GM15510 (cell line): ENCODE data around the gene STOX2.

Source experiments
- POLR2A ChIP-seq: IDR thresholded peaks from 3 replicates; pipeline ENCODE4 v1.6.1; 2011; ENCODE audit warnings: borderline replicate concordance; ENCODE audit not compliant: insufficient read length; ENCODE audit errors: extremely low read depth

Gene STOX2

DNA sequence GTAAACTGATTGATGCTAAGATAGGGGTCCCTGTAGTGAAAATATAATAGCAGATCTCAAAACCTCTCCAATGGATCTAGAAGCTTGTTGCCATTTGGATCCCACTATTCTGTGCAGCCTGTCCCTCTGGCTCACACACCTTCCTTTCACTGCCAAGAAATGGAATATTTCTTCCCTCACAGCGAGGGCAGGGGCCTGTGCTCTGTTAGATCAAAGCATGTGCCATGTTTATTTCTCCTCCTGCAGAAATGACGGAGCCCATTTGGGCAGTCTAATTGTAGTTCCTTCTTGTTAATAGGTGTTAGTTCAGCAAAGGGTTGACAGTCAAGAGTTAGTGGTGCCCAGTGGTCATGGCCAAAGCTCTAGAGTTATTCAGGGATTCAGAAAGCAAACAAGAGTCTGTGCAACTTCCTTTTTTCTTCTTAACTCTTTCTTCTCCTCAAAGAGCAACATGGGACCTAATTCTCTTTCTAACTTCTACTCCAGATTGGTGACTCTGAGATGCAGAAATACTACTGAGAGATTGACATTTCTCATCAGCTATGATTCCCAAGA is 106.8 kb downstream of the STOX2 start:
- TF ChIP-seq POLR2A = no peak

DNA sequence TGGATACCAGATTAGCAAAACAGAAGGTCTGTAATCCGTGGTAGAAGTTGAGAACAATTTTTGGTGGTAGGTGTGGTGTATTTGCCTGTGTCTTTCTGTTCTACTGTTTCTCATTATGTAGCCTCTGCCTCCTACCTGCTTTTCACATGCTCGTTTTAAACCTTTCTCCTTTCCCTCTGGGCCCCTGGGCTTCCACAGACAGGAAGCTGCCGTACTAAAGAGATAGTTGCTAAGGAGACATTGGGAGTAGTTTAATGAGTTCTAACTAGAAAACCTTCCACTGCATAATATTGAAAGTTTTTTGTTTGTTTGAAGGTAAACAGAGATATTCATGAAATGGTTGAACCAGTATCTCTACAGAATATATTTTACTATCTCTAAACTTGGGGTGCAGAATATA is 107.8 kb downstream of the STOX2 start:
- TF ChIP-seq POLR2A = no peak

DNA sequence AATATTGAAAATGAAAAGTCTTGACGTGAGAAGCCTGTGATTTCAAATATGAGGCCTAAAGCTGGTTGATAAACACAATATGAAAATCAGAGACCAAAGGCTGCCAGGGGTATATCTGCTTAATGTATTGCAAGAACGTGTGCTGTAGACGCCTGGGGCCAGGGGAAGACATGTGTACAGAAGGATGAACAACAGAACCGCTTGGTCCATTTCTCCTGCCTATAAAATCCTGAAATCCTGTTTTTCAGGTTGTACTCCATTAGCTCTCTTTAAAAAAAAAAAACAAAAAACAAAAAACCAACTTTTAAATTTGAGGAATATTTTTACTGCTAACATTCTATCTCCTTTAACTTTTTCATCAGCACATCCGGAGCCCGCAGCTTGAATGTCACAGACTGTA is 109.2 kb downstream of the STOX2 start:
- TF ChIP-seq POLR2A = no peak

DNA sequence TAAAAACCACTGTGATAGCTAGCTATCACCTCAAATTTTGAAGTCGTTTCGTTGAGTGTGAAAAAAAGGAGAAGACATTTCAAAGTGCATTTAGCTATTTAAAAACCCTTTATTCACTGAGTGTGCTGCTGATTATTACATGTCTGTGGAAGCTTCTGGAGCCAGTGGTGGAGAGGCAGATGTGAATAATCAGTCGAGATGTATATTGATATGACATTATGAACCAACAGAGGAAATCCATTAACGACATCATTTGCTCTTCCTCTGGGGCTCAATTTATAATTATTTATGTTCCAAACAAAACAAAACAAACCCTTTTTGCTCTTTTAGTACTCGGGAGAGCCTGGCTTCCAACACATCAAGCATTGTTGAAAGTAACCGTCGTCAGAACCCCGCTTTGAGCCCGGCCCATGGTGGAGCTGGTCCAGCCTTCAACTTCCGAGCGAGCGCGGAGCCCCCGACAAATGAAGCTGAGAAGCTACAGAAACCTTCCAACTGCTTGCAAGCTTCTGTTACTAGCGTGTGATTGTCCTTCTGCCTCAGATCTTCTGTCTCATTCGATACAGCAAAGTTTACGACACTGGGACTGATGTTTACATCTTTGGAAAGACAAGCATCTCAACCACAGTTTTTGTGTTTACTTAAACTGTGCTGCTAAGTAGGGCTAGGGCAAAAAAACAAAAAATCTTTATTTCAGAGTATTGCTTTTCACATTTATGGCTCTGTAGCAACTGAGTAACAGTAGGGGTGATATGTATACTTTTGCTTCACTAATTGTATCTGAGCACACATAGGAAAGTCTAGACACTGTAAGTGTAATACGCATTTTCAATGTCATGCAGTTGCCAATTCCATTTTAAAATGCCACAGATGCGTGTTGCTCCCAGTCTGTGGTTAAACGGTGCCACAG is 111.9 kb downstream of the STOX2 start:
- TF ChIP-seq POLR2A = no peak

DNA sequence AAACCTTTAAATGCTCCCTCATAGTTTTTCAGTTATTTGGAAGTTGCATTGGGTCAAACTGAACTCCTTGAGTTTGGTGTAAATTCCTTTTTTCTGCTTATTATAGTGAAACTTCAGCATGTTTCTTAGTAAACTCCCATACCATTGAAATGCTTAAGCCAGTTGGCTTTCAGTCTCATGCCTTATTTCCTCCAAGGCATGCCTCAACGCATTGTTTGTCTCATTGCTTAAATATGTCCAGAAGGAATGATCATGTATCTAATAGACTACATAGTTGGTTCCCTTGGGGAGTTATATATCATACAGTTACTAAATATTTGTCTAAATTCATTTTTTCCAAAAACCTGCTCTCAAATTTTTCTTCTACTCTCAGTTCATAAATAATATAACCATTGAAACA is 114.0 kb downstream of the STOX2 start:
- no peak for TF ChIP-seq POLR2A

DNA sequence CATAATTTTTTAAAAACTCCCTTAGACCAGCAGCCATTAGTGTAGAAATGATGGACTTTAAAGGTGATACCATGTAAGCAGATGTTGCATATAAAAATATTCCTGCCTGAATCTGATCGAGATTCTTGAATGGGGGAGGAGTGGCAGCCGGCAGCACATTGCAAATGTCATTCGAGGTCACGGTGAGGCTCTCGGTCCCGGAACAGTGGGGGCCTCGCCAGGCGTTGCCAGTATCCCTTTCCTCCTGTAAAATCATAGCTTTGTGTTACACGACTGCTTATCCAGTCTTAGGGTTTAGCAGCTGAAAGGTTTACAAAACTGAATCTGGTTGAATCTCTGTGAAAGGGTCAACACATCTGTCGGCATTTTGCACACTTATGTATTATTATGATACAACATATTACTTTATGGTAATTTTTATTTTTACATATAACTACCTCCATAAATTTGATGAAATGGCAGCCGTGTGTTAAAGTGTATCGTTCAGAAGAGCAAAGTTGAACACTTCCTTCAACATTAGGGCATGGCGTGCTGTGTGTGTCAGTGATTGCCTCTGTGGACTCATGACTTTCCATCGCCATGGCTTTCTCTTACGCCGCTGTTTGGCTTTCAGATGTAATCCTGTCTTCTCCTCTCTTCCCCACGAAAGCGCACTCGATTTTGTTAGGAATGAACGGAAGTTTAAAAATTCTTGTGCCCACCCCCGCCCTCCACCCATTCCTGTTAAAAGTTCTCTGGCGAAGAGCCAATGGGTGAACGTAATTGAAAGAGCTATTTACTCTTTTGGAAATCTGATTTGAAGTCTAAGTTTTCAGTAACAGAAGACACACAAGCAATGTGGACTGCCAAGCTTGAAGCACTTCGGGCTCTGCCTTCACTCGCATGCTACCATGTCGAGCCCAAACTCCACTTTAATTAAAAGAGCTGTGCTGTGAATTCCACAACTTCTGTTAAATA is 114.8 kb downstream of the STOX2 start:
- no peak for TF ChIP-seq POLR2A

DNA sequence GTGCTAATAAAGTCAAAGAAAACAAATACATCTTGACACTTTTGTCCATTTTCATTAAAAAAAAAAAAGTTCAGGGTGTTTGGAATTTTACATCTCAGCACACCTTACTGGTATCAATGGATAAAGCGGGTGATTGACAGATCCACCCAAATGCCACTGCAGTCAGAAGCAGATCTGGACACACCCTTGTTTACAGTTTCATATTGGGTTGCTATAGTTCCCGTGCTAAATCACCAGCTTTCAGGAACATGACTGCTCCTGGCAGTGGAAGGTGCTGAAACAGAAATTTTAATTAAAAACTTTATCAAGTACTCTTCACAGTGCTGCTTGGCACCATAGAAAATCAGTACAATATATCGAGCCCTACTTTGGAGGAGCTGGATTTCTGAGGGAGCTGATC is 116.3 kb downstream of the STOX2 start:
- TF ChIP-seq POLR2A = no peak

DNA sequence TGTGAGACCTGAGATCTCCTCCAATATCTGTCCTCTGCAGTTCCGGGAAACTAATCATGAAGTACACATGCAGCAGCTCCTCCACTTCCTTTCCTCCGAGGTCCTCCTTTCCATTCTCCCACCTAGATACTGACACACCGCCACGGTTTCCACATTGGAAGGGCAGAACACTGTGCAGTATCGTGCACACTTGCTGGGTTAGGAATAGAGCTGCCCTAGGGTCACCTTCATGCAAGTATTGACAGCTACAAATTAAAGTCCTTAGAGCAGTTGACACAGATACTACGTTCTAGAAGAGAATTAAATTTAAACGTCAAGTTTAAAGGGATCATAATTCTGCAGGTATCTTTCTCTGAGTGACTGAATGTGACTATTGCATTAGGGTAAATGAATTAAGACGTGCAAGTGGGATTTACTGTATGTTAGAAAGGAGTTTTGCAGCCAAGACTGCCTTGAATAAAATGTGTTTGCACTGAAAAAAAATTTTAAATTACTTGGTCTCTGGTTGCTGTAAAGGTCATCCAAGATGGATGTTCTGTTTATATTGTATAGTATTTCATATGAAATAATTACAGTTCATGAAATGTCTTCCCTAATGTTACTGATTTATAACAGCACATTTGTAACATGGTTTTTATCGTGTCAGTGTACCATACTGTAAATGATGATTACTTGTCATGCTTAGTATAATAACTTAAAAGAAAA is 117.7 kb downstream of the STOX2 start:
- TF ChIP-seq POLR2A = no peak

DNA sequence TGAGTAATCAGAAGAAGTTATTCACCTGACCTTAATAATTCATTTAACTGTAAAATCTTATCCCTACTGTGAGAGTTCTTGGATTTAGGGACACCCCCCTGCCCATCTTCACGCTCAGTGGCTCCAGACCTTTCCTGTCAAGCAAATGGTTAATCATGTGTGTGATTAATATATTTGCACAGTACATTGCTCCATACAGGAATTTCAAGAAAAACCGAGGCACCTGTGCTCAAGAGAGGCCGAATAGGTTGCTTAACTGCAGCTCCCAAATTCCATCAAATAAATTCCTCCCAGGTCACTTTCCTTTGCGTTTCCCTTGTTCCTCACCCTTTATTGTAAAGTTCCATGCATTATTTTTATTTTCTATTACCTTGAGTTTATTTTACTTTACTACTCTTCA is 119.5 kb downstream of the STOX2 start:
- TF ChIP-seq POLR2A = no peak

DNA sequence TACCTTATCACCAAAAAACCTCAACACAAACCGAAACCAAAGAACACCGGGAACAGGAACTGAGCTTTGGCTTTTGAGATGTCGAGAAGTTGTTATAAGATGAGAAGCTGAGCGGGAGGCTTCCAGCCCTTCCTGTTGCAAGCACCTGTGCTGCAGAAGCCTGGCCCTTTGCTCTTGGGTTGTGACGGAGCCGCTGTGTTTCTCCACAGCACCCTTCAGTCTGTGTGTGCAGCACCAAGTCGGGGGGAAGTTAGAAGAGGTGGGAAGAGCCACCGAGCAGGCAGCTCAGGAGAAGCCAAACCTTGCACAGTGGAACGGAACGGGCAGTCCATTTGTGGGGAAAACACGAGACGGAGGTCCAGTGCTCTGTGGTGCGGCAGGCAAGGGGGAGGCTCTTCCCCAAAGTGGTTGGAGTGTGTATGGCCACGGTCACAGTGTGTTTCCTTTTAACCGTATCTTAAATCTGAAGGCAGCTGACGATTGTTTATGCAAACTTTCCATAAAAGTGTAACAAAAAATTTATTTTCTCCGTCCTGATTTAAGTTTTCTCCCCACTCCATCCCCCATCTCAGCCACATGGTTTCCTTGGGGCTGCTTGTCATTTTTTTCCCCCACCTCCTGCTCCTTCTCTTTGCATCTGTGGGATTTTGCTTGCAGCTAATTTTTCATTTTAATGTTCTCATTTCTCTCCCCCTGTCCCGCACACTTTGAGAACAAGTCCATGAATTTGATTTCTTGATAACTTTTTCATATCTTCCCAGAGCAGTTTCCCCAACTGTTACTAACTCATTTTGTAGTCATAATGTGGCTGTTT is 123.7 kb downstream of the STOX2 start:
- TF ChIP-seq POLR2A = no peak

DNA sequence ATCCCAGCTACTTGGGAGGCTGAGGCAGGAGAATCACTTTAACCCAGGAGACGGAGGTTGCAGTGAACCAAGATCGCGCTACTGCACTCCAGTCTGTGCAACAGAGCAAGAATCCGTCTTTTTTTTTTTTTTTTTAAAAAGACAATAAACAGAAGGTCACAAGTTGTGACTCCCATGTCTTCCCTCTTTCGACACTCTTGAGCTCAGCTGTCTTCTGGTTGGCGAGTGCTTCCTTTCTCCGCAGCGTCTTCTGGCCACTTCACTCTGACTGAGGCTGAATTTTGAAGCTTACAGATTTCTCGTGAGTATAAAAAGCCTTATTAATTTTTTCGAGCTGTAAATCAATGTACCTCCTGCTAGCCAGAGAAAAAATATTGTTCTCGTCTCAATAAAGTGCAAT is 124.9 kb downstream of the STOX2 start:
- no peak for TF ChIP-seq POLR2A

DNA sequence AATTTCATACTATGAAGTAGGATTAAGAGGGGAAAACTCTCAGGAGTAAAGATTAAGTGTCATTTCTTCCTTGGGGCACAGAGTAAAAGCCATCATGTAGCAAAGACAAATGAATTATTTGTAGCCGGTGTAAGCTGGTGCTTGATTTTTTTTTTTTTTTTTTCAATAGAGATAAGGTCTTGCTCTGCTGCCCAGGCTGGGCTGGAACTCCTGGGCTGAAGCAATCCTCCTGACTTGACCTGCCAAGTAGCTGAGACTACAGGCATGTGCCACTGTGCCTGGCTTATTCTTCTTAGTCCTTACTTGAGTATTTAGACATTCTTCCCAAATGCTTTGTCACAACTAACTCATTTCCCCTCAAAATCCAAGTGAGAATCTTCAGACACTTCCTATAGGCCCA is 125.7 kb downstream of the STOX2 start:
- no peak for TF ChIP-seq POLR2A

DNA sequence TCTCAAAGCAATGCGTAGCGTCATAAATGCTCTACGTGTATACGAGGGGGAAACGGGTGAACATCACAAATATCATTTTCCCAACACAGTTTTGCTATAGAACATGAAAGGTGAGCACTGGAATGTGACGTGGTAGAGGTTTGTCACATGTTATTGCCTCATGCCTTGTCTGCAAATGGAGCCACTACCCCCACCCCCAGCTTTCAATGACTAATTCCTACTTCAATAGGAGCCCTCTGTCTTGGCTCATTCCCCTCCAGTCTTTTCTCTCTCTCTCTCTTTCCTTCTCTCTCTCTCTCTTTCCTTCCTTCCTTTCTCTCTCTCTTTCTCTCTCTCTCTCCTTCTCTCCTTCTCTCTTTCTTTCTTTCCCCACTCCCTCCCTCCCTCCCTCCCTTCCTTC is 127.0 kb downstream of the STOX2 start:
- TF ChIP-seq POLR2A = no peak

DNA sequence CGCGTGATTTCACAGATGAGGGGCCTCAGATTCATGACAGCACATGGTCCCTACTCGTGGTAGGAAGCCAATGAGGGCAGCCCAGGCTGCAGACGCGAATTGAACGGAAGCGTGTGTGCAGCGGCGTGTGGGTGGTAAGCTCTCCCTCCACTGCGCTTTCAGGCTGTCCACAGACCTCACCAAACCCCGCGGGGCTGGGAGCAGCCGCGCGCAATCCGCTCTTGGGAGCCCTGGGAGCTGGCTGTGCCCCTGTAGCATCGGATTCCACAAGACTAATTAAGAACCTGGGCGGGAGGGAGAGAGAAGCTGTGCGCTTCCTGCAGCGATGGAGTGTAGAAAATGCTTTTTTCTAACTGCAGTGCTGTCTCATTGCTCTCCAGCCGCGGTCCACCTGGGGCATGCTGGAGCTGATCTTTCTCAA is 134.9 kb downstream of the STOX2 start:
- no peak for TF ChIP-seq POLR2A

DNA sequence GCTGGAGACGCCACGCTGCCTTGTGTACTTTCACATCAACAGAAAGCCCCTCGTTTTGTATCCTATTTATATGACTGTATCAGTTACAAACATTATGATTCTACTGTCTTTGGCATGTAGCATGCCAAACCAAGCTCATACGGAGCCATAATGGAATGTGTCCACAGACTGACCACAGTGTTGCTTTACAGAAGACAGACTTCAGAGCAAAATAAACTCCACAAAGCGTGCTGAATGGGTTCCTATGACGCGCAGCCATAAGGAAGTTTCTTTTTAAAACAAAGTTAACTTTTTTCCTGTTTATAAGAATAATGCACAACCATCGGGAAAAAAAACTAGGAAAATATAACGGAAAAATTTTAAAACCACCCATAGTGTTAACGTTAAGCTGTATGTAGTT is 136.0 kb downstream of the STOX2 start:
- TF ChIP-seq POLR2A = no peak

DNA sequence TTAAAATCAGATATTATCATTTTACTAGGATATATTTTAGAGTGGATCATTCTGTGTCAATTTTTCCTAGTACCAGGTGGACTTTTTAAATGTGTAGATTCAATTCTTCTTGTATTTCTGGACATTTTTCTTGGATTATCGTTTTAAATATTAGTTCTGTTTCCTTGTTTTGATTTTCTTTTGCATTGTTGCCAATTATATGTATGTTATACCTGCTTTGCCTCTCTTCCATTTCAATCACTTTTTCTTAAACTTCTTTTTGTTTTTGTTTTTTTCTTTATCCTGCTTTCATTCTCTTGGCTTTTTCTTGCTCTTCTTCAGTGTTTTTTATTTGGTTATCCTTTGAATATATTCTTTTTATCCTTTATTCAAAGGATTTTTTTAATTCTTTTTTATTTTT is 141.0 kb downstream of the STOX2 start:
- TF ChIP-seq POLR2A = no peak
